Measurements from ENCODE around the gene ATRX. TPM values are rescaled to one million over a fixed set of nuclear protein-coding genes. Genes with fewer than 3 reads are reported as not detected.
"Not testable (repeated sequence)": the region's sequence is repeated elsewhere in the genome, so short reads cannot be mapped to it uniquely, and the experiment has no call there.

ATRX gene
- total RNA-seq, 5 donors from 2014 or later (not counting 1 experiment from before 2014, with no cell fraction given), result 85.1 to 146 (median 90.1) TPM

DNA sequence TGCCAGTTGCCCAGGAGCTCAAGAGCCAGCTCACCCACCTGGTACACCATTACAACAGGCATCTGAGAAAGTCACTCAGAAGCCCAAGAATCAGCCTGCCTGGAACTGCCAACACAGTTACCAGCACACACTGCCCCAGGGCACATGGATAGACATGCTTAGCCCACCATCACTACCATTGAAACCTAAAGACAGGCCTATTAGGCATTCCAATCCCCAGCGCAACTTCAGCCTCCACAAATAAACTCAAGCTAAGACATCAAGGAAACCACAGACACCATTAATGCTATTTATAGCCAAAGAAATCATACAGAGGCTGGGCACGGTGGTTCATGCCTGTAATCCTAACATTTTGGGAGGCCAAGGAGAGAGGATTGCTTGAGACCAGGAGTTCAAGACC is 42.3 kb downstream of the ATRX start:
- Histone ChIP-seq H3K9me3 (no peaks in the 10 kb centered on the region), H3K27me3 (replicated peaks in 1 of 2; ENCODE audit: control insufficient read depth in 2 of 2, extremely low read depth in 1 of 2, insufficient read depth in 2 of 2, low read length in 1 of 2) (no peaks in the 10 kb centered on the region), H3K36me3 (ENCODE audit: control insufficient read depth in 2 of 2, extremely low read depth in 1 of 2, insufficient read depth in 1 of 2, low read length in 1 of 2) (no peaks in the 10 kb centered on the region), H3K27ac (ENCODE audit: low read length) (no peak overlapping the region), H3K4me3 (ENCODE audit: control insufficient read depth in 1 of 2, extremely low read depth in 1 of 2, low read length in 1 of 2) (no peak overlapping the region), H3K4me1 (ENCODE audit: control insufficient read depth in 1 of 2, extremely low read depth in 1 of 2, insufficient read depth in 2 of 2, low read length in 2 of 2) (peaks cover 0 to 22% of the 10 kb centered on the region in 2 experiments)
- CTCF ChIA-PET, result no interaction called here
- peak overlapping the region in 2 of 3 donors; percentile 18 to 46 for H3K4me3 Mint-ChIP-seq
- peaks cover 41 to 72% (median 61%) of the 10 kb centered on the region in 3 donors for H3K4me1 Mint-ChIP-seq
- H3K36me3 Mint-ChIP-seq, result peaks cover 3% of the 10 kb centered on the region
- WGBS (ENCODE audit: insufficient coverage), result no CpG with 5 or more reads among the region's 2 CpGs
- ATAC-seq (replicated peaks in 1 of 4) (no peak), DNase-seq (no peak)
- no peaks in the 10 kb centered on the region for H3K9me3 Mint-ChIP-seq
- H3K27me3 Mint-ChIP-seq, result peaks cover 0 to 3% of the 10 kb centered on the region in 2 donors
- peak overlapping the region; percentile 45 to 68 for H3K27ac Mint-ChIP-seq
- POLR2A ChIA-PET, result interaction anchor here in 1 of 2 donors (0.6 kb wide), 1 partner anchor 10 kb away, joined by 3 read pairs; no protein-coding TSS in a partner anchor

DNA sequence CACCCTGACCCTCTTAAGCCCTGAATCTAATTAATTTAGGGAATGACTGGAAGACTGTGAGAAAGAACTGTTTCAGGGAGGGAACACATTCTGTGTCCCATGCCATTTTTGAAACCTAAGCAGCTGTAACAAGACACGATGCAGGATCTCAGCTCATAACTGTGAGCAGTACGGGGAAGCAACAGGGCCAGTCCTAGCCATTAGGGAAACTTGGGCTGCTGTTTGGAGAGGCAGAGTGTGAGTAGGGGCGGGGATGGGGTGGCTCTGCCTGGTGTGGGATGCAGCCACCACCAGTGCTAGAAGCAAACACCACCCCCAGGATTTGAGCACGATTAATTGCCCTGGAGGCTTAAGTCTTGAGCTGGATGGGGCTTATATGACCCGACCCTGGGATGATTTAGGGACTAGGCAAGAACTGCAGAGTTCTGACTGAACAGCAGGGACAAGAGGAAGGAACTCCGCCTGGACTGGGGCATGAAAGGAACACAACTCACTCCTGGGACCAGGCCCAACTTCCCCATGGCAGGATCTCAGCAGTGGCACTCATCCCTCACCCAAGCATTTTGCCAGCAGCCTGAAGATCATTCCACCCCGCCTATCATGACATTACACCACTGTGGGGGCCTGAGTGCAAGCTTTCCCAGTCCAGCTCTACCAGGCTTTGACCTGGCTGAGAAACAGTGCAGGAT is 43.1 kb downstream of the ATRX start:
- WGBS (ENCODE audit: insufficient coverage), result 90% methylated on average over 2 of the region's 7 CpGs
- Histone ChIP-seq H3K9me3 (no peaks in the 10 kb centered on the region), H3K4me1 (ENCODE audit: control insufficient read depth in 1 of 2, extremely low read depth in 1 of 2, insufficient read depth in 2 of 2, low read length in 2 of 2) (peaks cover 0 to 22% of the 10 kb centered on the region in 2 experiments), H3K36me3 (ENCODE audit: control insufficient read depth in 2 of 2, extremely low read depth in 1 of 2, insufficient read depth in 1 of 2, low read length in 1 of 2) (no peaks in the 10 kb centered on the region), H3K27ac (ENCODE audit: low read length) (no peak overlapping the region), H3K27me3 (replicated peaks in 1 of 2; ENCODE audit: control insufficient read depth in 2 of 2, extremely low read depth in 1 of 2, insufficient read depth in 2 of 2, low read length in 1 of 2) (no peaks in the 10 kb centered on the region), H3K4me3 (ENCODE audit: control insufficient read depth in 1 of 2, extremely low read depth in 1 of 2, low read length in 1 of 2) (no peak overlapping the region)
- H3K4me3 Mint-ChIP-seq, result peak overlapping the region in 1 of 3 donors; percentile 46
- peaks cover 3% of the 10 kb centered on the region for H3K36me3 Mint-ChIP-seq
- H3K27me3 Mint-ChIP-seq, result peaks cover 0 to 3% of the 10 kb centered on the region in 2 donors
- ChIA-PET CTCF (no interaction called here), POLR2A (no interaction called here)
- H3K4me1 Mint-ChIP-seq, result peaks cover 41 to 70% (median 59%) of the 10 kb centered on the region in 3 donors
- ATAC-seq (replicated peaks in 1 of 4) (no peak), DNase-seq (no peak)
- H3K9me3 Mint-ChIP-seq, result no peaks in the 10 kb centered on the region
- peak overlapping the region; percentile 31 to 73 for H3K27ac Mint-ChIP-seq

GRCh38 chrX:77740376-77740905 is 45.6 kb downstream of the ATRX start:
- H3K4me1 Mint-ChIP-seq, result peaks cover 36 to 55% (median 48%) of the 10 kb centered on the region in 3 donors

GRCh38 chrX:77733342-77733741 is 52.7 kb downstream of the ATRX start:
- ATAC-seq (replicated peaks in 1 of 4), result no peak
- Mint-ChIP-seq H3K27me3 (no peaks in the 10 kb centered on the region), H3K36me3 (peaks cover 4% of the 10 kb centered on the region), H3K27ac (peak overlapping the region; percentile 2 to 32), H3K4me3 (peak overlapping the region in 1 of 3 donors; percentile 26), H3K4me1 (peaks cover 36 to 37% (median 37%) of the 10 kb centered on the region in 3 donors), H3K9me3 (peaks cover 0 to 4% (median 0%) of the 10 kb centered on the region in 3 donors)
- Histone ChIP-seq H3K4me3 (ENCODE audit: control insufficient read depth in 1 of 2, extremely low read depth in 1 of 2, low read length in 1 of 2) (no peak overlapping the region), H3K9me3 (no peaks in the 10 kb centered on the region), H3K27ac (ENCODE audit: low read length) (no peak overlapping the region), H3K27me3 (replicated peaks in 1 of 2; ENCODE audit: control insufficient read depth in 2 of 2, extremely low read depth in 1 of 2, insufficient read depth in 2 of 2, low read length in 1 of 2) (no peaks in the 10 kb centered on the region), H3K4me1 (ENCODE audit: control insufficient read depth in 1 of 2, extremely low read depth in 1 of 2, insufficient read depth in 2 of 2, low read length in 2 of 2) (peaks cover 0 to 9% of the 10 kb centered on the region in 2 experiments), H3K36me3 (ENCODE audit: control insufficient read depth in 2 of 2, extremely low read depth in 1 of 2, insufficient read depth in 1 of 2, low read length in 1 of 2) (no peaks in the 10 kb centered on the region)
- CTCF ChIA-PET, result no interaction called here
- POLR2A ChIA-PET, result no interaction called here
- DNase-seq, result no peak
- no CpG with 5 or more reads among the region's 3 CpGs for WGBS (ENCODE audit: insufficient coverage)

More at GRCh38 chrX:77740376-77740905, 45.6 kb downstream of the ATRX start:
- peaks cover 0 to 3% of the 10 kb centered on the region in 2 donors for H3K27me3 Mint-ChIP-seq
- H3K4me1 ChIP-seq (ENCODE audit: control insufficient read depth in 1 of 2, extremely low read depth in 1 of 2, insufficient read depth in 2 of 2, low read length in 2 of 2), result peaks cover 0 to 22% of the 10 kb centered on the region in 2 experiments
- no peaks in the 10 kb centered on the region for H3K9me3 ChIP-seq
- no peaks in the 10 kb centered on the region for H3K27me3 ChIP-seq (replicated peaks in 1 of 2; ENCODE audit: control insufficient read depth in 2 of 2, extremely low read depth in 1 of 2, insufficient read depth in 2 of 2, low read length in 1 of 2)
- H3K4me3 ChIP-seq (ENCODE audit: control insufficient read depth in 1 of 2, extremely low read depth in 1 of 2, low read length in 1 of 2), result no peak overlapping the region
- H3K27ac ChIP-seq (ENCODE audit: low read length), result no peak overlapping the region
- no peak for ATAC-seq (replicated peaks in 1 of 4)
- H3K9me3 Mint-ChIP-seq, result peaks cover 0 to 4% (median 0%) of the 10 kb centered on the region in 3 donors
- ChIA-PET CTCF (no interaction called here), POLR2A (no interaction called here)
- no peaks in the 10 kb centered on the region for H3K36me3 ChIP-seq (ENCODE audit: control insufficient read depth in 2 of 2, extremely low read depth in 1 of 2, insufficient read depth in 1 of 2, low read length in 1 of 2)
- peak in 1 of 35 experiments; percentile 2 for DNase-seq
- H3K36me3 Mint-ChIP-seq, result peaks cover 7% of the 10 kb centered on the region
- peak overlapping the region; percentile 78 to 80 for H3K27ac Mint-ChIP-seq
- WGBS (ENCODE audit: insufficient coverage), result no CpG with 5 or more reads among the region's 3 CpGs
- no peak overlapping the region for H3K4me3 Mint-ChIP-seq

- H3K27ac ChIP-seq (ENCODE audit: low read length), result no peak overlapping the region
- ChIA-PET POLR2A (no interaction called here), CTCF (interaction anchor here in 1 of 2 donors (0.6 kb wide), 1 partner anchor 66 kb away, joined by 4 read pairs; no protein-coding TSS in a partner anchor)
- Mint-ChIP-seq H3K36me3 (peaks cover 5% of the 10 kb centered on the region), H3K4me1 (peaks cover 37 to 44% (median 43%) of the 10 kb centered on the region in 3 donors), H3K27me3 (no peaks in the 10 kb centered on the region), H3K27ac (no peak overlapping the region), H3K9me3 (peaks cover 0 to 3% (median 0%) of the 10 kb centered on the region in 3 donors), H3K4me3 (peak overlapping the region in 1 of 3 donors; percentile 11)
- ATAC-seq (replicated peaks in 1 of 4) (no peak), DNase-seq (peak in 5 of 35 experiments; percentile 0 to 13 (median 2))
- no peaks in the 10 kb centered on the region for H3K27me3 ChIP-seq (replicated peaks in 1 of 2; ENCODE audit: control insufficient read depth in 2 of 2, extremely low read depth in 1 of 2, insufficient read depth in 2 of 2, low read length in 1 of 2)
- H3K4me1 ChIP-seq (ENCODE audit: control insufficient read depth in 1 of 2, extremely low read depth in 1 of 2, insufficient read depth in 2 of 2, low read length in 2 of 2), result peaks cover 0 to 9% of the 10 kb centered on the region in 2 experiments
- H3K9me3 ChIP-seq, result no peaks in the 10 kb centered on the region
- 60% methylated on average over 2 of the region's 7 CpGs for WGBS (ENCODE audit: insufficient coverage)
- no peak overlapping the region for H3K4me3 ChIP-seq (ENCODE audit: control insufficient read depth in 1 of 2, extremely low read depth in 1 of 2, low read length in 1 of 2)
- H3K36me3 ChIP-seq (ENCODE audit: control insufficient read depth in 2 of 2, extremely low read depth in 1 of 2, insufficient read depth in 1 of 2, low read length in 1 of 2), result no peaks in the 10 kb centered on the region
Measured at GRCh38 chrX:77731821-77732419, 54.1 kb downstream of the ATRX start.

DNA sequence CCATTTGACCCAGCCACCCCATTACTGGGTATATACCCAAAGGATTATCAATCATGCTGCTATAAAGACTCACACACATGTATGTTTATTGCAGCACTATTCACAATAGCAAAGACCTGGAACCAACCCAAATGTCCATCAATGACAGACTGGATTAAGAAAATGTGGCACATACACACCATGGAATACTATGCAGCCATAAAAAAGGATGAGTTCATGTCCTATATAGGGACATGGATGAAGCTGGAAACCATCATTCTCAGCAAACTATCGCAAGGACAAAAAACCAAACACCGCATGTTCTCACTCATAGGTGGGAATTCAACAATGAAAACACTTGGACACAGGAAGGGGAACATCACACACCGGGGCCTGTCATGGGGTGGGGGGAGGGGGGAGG is 59.9 kb downstream of the ATRX start:
- H3K27me3 ChIP-seq (replicated peaks in 1 of 2; ENCODE audit: control insufficient read depth in 2 of 2, extremely low read depth in 1 of 2, insufficient read depth in 2 of 2, low read length in 1 of 2); H3K9me3 ChIP-seq; H3K4me3 ChIP-seq (ENCODE audit: control insufficient read depth in 1 of 2, extremely low read depth in 1 of 2, low read length in 1 of 2); H3K27ac Mint-ChIP-seq; POLR2A ChIA-PET; H3K36me3 ChIP-seq (ENCODE audit: control insufficient read depth in 2 of 2, extremely low read depth in 1 of 2, insufficient read depth in 1 of 2, low read length in 1 of 2); H3K9me3 Mint-ChIP-seq; CTCF ChIA-PET; ATAC-seq (replicated peaks in 1 of 4); H3K27ac ChIP-seq (ENCODE audit: low read length); H3K4me1 ChIP-seq (ENCODE audit: control insufficient read depth in 1 of 2, extremely low read depth in 1 of 2, insufficient read depth in 2 of 2, low read length in 2 of 2); H3K4me3 Mint-ChIP-seq; H3K27me3 Mint-ChIP-seq; H3K36me3 Mint-ChIP-seq; DNase-seq: not testable (repeated sequence)
- H3K4me1 Mint-ChIP-seq, result peaks cover 26 to 45% (median 39%) of the 10 kb centered on the region in 3 donors
- WGBS (ENCODE audit: insufficient coverage), result no CpG with 5 or more reads among the region's 3 CpGs

Measured in T-cell (primary cell).